ENCODE measurements around the gene RET. TPM values are rescaled to one million over a fixed set of nuclear protein-coding genes. Genes with fewer than 3 reads are reported as not detected.
"Not testable (repeated sequence)": the region's sequence is repeated elsewhere in the genome, so short reads cannot be mapped to it uniquely, and the experiment has no call there.

Gene RET
- polyA plus RNA-seq, 3 donors = 0.08 to 0.39 (median 0.14) TPM

DNA sequence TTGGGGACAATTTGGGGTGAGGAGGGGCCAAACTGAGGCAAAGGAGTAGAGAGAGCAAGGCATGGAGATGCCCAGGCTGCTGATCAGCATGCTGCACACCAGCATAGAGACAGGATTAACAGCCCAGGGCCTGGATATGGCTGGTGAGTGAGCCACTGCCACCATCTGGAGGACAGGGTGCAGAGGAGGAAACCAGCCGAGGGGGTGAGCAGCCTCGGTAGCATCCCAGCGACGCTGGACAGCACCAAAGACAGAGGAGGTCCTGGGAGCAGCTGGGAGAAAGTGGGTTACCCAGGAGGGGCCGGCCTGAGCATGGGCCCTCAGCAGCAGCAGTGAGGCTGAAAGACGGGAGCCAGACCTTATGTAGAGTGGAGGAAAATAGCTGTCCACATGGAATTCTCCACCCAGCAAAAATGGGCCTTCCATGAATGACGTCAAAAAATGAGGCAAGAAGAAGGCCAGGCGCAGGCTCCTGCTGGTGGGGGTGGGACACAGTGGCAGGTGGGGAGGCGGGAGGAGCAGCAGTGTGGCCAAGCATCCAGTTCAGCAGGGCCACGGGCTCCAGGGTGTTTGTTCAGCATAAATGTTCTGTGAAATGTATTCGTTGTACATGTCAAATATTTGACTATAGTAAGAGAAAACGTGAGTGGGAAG is 16.7 kb downstream of the RET start:
- H3K36me3 ChIP-seq (replicated peaks in 1 of 2; ENCODE audit: control insufficient read depth in 1 of 2, insufficient read depth in 2 of 2, low read length in 2 of 2) = no peaks in the 10 kb centered on the region
- H4K20me1 ChIP-seq (ENCODE audit: insufficient read depth, low read length) = no peaks in the 10 kb centered on the region
- H3K9me3 Mint-ChIP-seq = peaks cover 0 to 7% (median 3%) of the 10 kb centered on the region in 7 donors
- H3K4me1 Mint-ChIP-seq = peaks cover 27% of the 10 kb centered on the region
- H3K4me1 ChIP-seq (ENCODE audit: control insufficient read depth in 1 of 2, insufficient read depth in 2 of 2, low read length in 2 of 2) = peaks cover 21 to 28% of the 10 kb centered on the region in 2 donors
- no peaks in the 10 kb centered on the region for H3K9me3 ChIP-seq (replicated peaks in 1 of 2; ENCODE audit: control insufficient read depth in 1 of 2, insufficient read depth in 1 of 2, low read length in 2 of 2)
- H3K4me3 ChIP-seq (replicated peaks in 1 of 3; ENCODE audit: low read depth in 2 of 3, low read length in 3 of 3) = no peak overlapping the region
- H2AFZ ChIP-seq (ENCODE audit: insufficient read depth, low read depth, low read length, poor library complexity, severe bottlenecking) = no peak overlapping the region
- no peaks in the 10 kb centered on the region for H3K36me3 Mint-ChIP-seq
- no peak for DNase-seq
- no peak overlapping the region for H3K27ac Mint-ChIP-seq
- H3K27ac ChIP-seq (ENCODE audit: low read depth in 1 of 2, low read length in 2 of 2) = no peak overlapping the region
- H3K4me3 Mint-ChIP-seq = peak overlapping the region in 1 of 2 donors; percentile 53
- no peak overlapping the region for H3K9ac ChIP-seq (ENCODE audit: insufficient read depth, low read length, poor library complexity, severe bottlenecking)
- H3K4me2 ChIP-seq (replicated peaks; ENCODE audit: extremely low read depth, low read length, poor library complexity, severe bottlenecking) = no peak overlapping the region
- H3K79me2 ChIP-seq (ENCODE audit: insufficient read depth, low read length) = no peaks in the 10 kb centered on the region
- intact Hi-C loops (cut with micrococcal nuclease) = no loop called here
- 61% methylated on average over 10 of the region's 12 CpGs for WGBS (ENCODE audit: insufficient coverage)
- no peaks in the 10 kb centered on the region for H3K27me3 ChIP-seq (ENCODE audit: control insufficient read depth in 2 of 2, insufficient read depth in 2 of 2, low read length in 2 of 2)
- H3K27me3 Mint-ChIP-seq (ENCODE audit: low read depth in 3 of 3) = peaks cover 31 to 36% (median 32%) of the 10 kb centered on the region in 3 donors
- TF ChIP-seq, protein P1, sequence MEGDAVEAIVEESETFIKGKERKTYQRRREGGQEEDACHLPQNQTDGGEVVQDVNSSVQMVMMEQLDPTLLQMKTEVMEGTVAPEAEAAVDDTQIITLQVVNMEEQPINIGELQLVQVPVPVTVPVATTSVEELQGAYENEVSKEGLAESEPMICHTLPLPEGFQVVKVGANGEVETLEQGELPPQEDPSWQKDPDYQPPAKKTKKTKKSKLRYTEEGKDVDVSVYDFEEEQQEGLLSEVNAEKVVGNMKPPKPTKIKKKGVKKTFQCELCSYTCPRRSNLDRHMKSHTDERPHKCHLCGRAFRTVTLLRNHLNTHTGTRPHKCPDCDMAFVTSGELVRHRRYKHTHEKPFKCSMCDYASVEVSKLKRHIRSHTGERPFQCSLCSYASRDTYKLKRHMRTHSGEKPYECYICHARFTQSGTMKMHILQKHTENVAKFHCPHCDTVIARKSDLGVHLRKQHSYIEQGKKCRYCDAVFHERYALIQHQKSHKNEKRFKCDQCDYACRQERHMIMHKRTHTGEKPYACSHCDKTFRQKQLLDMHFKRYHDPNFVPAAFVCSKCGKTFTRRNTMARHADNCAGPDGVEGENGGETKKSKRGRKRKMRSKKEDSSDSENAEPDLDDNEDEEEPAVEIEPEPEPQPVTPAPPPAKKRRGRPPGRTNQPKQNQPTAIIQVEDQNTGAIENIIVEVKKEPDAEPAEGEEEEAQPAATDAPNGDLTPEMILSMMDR (IDR thresholded peaks at IDR 0.05) = no peak

DNA sequence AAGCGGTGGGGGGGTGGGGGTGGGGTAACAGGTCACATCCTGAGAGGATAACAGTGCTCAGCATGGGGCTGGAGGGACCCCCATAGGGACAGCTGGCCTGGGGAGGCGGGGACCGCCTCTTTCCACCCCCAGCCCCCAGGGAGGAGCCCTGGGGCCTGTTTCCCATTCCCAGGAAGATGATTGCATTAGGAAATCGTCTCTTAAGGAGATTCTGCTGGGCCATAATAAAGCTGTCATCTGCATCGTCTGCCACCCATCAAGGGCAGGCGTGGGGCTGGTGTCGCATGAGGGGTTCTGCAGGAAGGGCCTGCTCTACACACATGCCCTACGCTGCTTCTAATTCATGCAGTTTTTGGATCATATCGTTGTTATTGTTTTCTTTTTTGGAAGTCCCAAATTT is 17.2 kb downstream of the RET start:
- no peak for DNase-seq
- H3K4me2 ChIP-seq (replicated peaks; ENCODE audit: extremely low read depth, low read length, poor library complexity, severe bottlenecking) = no peak overlapping the region
- intact Hi-C loops (cut with micrococcal nuclease) = no loop called here
- H3K4me3 ChIP-seq (replicated peaks in 1 of 3; ENCODE audit: low read depth in 2 of 3, low read length in 3 of 3) = no peak overlapping the region
- Mint-ChIP-seq H3K36me3 (no peaks in the 10 kb centered on the region), H3K27me3 (ENCODE audit: low read depth in 3 of 3) (peaks cover 27 to 30% (median 28%) of the 10 kb centered on the region in 3 donors), H3K4me1 (peaks cover 27% of the 10 kb centered on the region), H3K27ac (no peak overlapping the region), H3K4me3 (no peak overlapping the region), H3K9me3 (peaks cover 0 to 6% (median 3%) of the 10 kb centered on the region in 7 donors)
- TF ChIP-seq, protein P1 (IDR thresholded peaks at IDR 0.05) = no peak
- no peak overlapping the region for H3K27ac ChIP-seq (ENCODE audit: low read depth in 1 of 2, low read length in 2 of 2)
- no peaks in the 10 kb centered on the region for H3K9me3 ChIP-seq (replicated peaks in 1 of 2; ENCODE audit: control insufficient read depth in 1 of 2, insufficient read depth in 1 of 2, low read length in 2 of 2)
- H3K36me3 ChIP-seq (replicated peaks in 1 of 2; ENCODE audit: control insufficient read depth in 1 of 2, insufficient read depth in 2 of 2, low read length in 2 of 2) = no peaks in the 10 kb centered on the region
- no peaks in the 10 kb centered on the region for H3K27me3 ChIP-seq (ENCODE audit: control insufficient read depth in 2 of 2, insufficient read depth in 2 of 2, low read length in 2 of 2)
- WGBS (ENCODE audit: insufficient coverage) = 95% methylated on average over 6 of the region's 9 CpGs
- H3K9ac ChIP-seq (ENCODE audit: insufficient read depth, low read length, poor library complexity, severe bottlenecking) = no peak overlapping the region
- H3K79me2 ChIP-seq (ENCODE audit: insufficient read depth, low read length) = no peaks in the 10 kb centered on the region
- no peaks in the 10 kb centered on the region for H4K20me1 ChIP-seq (ENCODE audit: insufficient read depth, low read length)
- H3K4me1 ChIP-seq (ENCODE audit: control insufficient read depth in 1 of 2, insufficient read depth in 2 of 2, low read length in 2 of 2) = peaks cover 21 to 28% of the 10 kb centered on the region in 2 donors
- no peak overlapping the region for H2AFZ ChIP-seq (ENCODE audit: insufficient read depth, low read depth, low read length, poor library complexity, severe bottlenecking)

DNA sequence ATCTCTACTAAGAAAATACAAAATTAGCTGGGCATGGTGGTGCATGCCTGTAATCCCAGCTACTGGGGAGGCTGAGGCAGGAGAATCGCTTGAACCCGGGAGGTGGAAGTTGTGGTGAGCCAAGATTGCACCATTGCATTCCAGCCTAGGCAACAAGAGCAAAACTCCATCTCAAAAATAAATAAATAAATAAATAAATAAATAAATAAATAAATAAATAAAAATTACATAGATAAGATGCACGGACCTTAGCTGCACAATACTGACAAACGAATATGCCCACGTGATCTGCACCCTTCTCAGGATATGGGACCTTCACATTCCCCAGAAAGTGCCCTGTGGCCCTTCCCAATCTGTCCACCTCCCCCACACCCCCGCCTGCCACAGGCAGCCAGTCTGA is 22.5 kb downstream of the RET start:
- H3K9me3 Mint-ChIP-seq; H3K36me3 Mint-ChIP-seq; H4K20me1 ChIP-seq (ENCODE audit: insufficient read depth, low read length); H2AFZ ChIP-seq (ENCODE audit: insufficient read depth, low read depth, low read length, poor library complexity, severe bottlenecking); intact Hi-C loops (cut with micrococcal nuclease); H3K4me3 Mint-ChIP-seq; H3K4me2 ChIP-seq (replicated peaks; ENCODE audit: extremely low read depth, low read length, poor library complexity, severe bottlenecking); H3K27ac ChIP-seq (ENCODE audit: low read depth in 1 of 2, low read length in 2 of 2); H3K4me3 ChIP-seq (replicated peaks in 1 of 3; ENCODE audit: low read depth in 2 of 3, low read length in 3 of 3); H3K27ac Mint-ChIP-seq; H3K4me1 Mint-ChIP-seq; H3K36me3 ChIP-seq (replicated peaks in 1 of 2; ENCODE audit: control insufficient read depth in 1 of 2, insufficient read depth in 2 of 2, low read length in 2 of 2); H3K9me3 ChIP-seq (replicated peaks in 1 of 2; ENCODE audit: control insufficient read depth in 1 of 2, insufficient read depth in 1 of 2, low read length in 2 of 2); H3K79me2 ChIP-seq (ENCODE audit: insufficient read depth, low read length); H3K9ac ChIP-seq (ENCODE audit: insufficient read depth, low read length, poor library complexity, severe bottlenecking); DNase-seq; H3K4me1 ChIP-seq (ENCODE audit: control insufficient read depth in 1 of 2, insufficient read depth in 2 of 2, low read length in 2 of 2): not testable (repeated sequence)
- WGBS (ENCODE audit: insufficient coverage) = 86% methylated on average over 1 of the region's 6 CpGs
- H3K27me3 Mint-ChIP-seq (ENCODE audit: low read depth in 3 of 3) = peaks cover 20 to 33% (median 31%) of the 10 kb centered on the region in 3 donors
- H3K27me3 ChIP-seq (ENCODE audit: control insufficient read depth in 2 of 2, insufficient read depth in 2 of 2, low read length in 2 of 2) = peaks cover 0 to 13% of the 10 kb centered on the region in 2 donors

Measured in CD14-positive monocyte (primary cell).